ENCODE measurements around the gene ERBB2. TPM values are rescaled to one million over a fixed set of nuclear protein-coding genes. Genes with fewer than 3 reads are reported as not detected.

ERBB2 gene
- total and polyA plus RNA-seq, 2 of the 13 experiments (the other 11 are each of a cell fraction or from before 2014, with no cell fraction given): 57.7 to 64.1 TPM

- TF ChIP-seq, protein P1, sequence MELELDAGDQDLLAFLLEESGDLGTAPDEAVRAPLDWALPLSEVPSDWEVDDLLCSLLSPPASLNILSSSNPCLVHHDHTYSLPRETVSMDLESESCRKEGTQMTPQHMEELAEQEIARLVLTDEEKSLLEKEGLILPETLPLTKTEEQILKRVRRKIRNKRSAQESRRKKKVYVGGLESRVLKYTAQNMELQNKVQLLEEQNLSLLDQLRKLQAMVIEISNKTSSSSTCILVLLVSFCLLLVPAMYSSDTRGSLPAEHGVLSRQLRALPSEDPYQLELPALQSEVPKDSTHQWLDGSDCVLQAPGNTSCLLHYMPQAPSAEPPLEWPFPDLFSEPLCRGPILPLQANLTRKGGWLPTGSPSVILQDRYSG (CRISPR knock-in tag; IDR thresholded peaks at IDR 0.05): no peak
- TF ChIP-seq ZFY (CRISPR knock-in tag; IDR thresholded peaks at IDR 0.05) (peak; percentile 38; the same call in 1 of the 2 replicates), ISL2 (CRISPR knock-in tag; IDR thresholded peaks at IDR 0.05) (no peak; the same call in 1 of the 2 replicates), GATAD2A (CRISPR knock-in tag; IDR thresholded peaks at IDR 0.05) (peak; percentile 85), ZNF12 (CRISPR knock-in tag; IDR thresholded peaks at IDR 0.05) (no peak; the same call in 1 of the 2 replicates), HHEX (CRISPR knock-in tag; IDR thresholded peaks at IDR 0.05) (no peak), DNMT1 (CRISPR knock-in tag; IDR thresholded peaks at IDR 0.05) (peak; percentile 84), RBAK (CRISPR knock-in tag; IDR thresholded peaks at IDR 0.05) (no peak), ZNF781 (CRISPR knock-in tag; IDR thresholded peaks at IDR 0.05; ENCODE audit: borderline replicate concordance, not compliant biosample characterization) (no peak), HNF1B (CRISPR knock-in tag; IDR thresholded peaks at IDR 0.05) (peak; percentile 72), ZSCAN29 (CRISPR knock-in tag; conservative IDR thresholded peaks at IDR 0.05) (peak; percentile 88), THAP11 (CRISPR knock-in tag; IDR thresholded peaks at IDR 0.05) (peak; percentile 65; the same call in 1 of the 2 replicates), ZNF841 (CRISPR knock-in tag; IDR thresholded peaks at IDR 0.05; ENCODE audit: borderline replicate concordance) (no peak), REST (IDR thresholded peaks at IDR 0.05; ENCODE audit: borderline replicate concordance in 1 of 2, low read depth in 1 of 2, low read length in 2 of 2) (peak in 1 of 2 experiments; percentile 30; a peak in 1 of 4 replicates), U2AF1 (optimal IDR thresholded peaks at IDR 0.05; ENCODE audit: low read depth, low read length) (no peak), TBX2 (CRISPR knock-in tag; IDR thresholded peaks at IDR 0.05; ENCODE audit: borderline replicate concordance) (peak; percentile 91), NR2F2 (IDR thresholded peaks at IDR 0.05; ENCODE audit: borderline replicate concordance, low read depth) (no peak), GZF1 (CRISPR knock-in tag; IDR thresholded peaks at IDR 0.05) (0 out of 2 replicates have a peak, but pooled peaks have one; percentile 16), ZNF547 (CRISPR knock-in tag; IDR thresholded peaks at IDR 0.05) (peak; percentile 47; the same call in 1 of the 2 replicates), ZNF337 (CRISPR knock-in tag; IDR thresholded peaks at IDR 0.05; ENCODE audit: borderline replicate concordance, low read depth) (no peak), RCOR2 (CRISPR knock-in tag; IDR thresholded peaks at IDR 0.05) (0 out of 2 replicates have a peak, but pooled peaks have one; percentile 34)
Observed at GRCh38 chr17:39702901-39703893, 3.3 kb downstream of the ERBB2 start (continued).
